Suppressor macrophage treated with lipopolysaccharide for 1 hour (primary cell): ENCODE results near the gene MYO1G.
"Not testable (repeated sequence)": the region's sequence is repeated elsewhere in the genome, so short reads cannot be mapped to it uniquely, and the experiment has no call there.

Experiments used
- DNase-seq, 3 donors: peaks; one replicate each; pipeline ENCODE4 v3.0.0-alpha.2; 2020 to 2022

Gene MYO1G

DNA sequence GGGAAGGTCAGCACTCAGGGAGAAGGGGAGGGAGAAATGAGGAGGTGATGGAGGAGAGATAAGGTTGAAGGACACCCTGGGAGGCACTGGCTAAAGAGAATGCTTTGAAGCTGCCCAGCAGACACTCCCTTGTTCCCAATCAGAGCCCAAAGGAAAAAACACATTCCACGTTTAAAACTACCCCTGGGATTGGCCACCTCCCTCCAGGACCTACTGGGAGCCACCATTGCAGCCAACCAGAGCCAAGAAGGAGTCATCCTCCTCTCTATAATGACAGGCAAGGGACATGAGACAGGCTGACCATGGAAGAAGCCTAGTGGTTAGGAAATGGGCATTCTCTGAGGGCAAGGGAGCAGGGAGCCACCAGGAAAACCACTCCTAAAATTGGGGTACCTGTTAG is 43.8 kb downstream of the MYO1G start:
- DNase-seq, result no peak

DNA sequence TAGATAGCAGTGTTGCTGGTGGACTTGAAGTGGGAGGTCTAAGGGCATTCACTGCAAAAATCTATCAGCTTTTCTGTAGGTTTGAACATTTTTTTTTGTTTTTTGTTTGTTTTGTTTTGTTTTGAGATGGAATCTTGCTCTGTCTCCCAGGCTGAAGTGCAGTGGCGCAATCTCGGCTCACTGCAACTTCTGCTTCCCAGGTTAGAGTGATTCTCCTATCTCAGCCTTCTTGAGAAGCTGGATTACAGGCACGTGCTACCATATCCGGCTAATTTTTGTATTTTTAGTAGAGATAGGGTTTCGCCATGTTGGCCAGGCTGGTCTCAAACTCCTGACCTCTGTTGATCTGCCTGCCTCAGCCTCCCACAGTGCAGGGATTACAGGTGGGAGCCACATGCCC is 44.3 kb downstream of the MYO1G start:
- DNase-seq, result not testable (repeated sequence)

DNA sequence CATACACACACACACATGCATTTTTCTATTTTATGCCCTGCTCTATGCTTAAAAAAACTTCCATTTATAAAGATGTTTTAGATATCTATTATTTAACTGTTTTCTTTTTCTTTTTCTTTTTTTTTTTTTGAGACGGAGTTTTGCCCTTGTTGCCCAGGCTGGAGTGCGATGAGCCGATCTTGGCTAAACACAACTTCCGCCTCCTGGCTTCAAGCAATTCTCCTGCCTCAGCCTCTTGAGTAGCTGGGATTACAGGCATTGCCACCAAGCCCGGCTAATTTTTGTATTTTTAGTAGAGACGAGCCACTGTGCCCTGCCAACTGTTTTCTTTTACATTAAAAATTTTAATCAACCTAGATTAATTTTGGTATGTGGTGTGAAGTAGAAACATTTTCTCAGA is 47.9 kb downstream of the MYO1G start:
- DNase-seq, result no peak

DNA sequence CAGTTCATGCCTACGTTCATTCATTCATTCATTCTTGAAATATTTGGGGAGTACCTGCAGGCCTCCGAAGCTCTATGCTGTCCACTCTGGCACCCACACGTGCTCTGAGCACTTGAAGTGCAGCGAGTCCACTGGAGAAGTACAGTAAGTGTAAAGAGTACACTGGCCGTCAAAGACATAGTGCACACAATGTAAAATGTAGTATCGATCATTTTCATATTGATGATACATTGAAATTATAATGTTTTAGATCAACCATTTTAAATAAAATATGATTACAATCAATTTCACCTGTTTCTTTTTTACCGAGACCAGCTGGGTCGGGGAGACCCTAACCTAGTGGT is 56.5 kb downstream of the MYO1G start:
- DNase-seq, result no peak

DNA sequence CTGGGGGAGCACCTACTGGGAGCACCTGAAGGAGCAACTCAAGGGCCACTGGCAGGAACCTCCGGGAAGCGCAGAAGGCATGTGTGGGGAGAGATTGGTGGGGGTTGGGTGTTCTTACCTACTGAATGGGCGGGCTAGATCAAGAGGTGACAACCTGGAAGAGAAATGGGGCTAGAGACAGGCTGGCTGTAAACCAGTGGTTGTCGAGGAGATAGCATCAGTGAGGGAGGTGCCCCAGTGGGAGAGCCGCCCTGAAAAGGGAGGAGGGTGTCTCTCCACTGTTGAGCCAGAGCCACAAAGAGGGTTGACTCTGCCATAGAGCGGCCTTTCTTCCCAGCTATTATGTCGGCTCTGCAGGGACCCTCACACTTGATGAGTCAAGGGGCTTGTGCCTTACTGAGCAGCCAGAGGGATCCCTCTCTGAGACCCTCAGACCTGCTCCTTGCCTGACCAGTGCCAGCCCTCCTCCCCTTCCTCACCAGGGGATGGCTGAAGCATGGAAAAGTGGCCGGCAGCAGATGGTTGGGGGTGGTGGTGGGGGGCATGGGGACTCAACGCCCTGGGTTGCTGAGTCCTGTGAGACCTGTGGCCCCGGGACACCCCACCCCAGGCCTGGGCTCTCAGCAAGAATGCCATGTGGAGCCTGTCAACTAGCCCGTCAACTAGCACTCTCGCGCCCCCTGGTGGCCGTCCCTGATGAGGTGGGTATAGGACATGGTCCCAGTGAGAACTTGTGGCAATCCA is 57.0 kb downstream of the MYO1G start:
- DNase-seq, result peak; percentile 86 to 96 (median 91)

DNA sequence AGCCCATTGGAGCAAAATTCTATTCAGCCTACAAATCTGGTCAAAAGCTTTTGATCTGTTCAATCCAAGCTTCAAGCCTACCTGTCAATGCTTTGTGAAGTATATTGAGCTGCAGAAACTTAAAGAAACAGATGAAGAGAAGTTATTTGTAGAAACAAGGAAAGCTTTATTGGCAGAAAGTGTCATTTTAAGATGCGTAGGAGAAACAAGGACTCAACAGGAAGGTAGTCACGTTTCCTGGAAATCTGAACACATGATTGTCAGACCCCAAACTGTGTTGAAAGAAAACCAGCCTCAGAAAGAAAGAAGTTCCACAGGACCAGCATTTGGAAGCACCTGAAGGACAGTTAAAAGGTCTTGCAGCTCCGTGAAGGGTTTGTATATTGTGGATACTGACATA is 58.7 kb downstream of the MYO1G start:
- no peak for DNase-seq

DNA sequence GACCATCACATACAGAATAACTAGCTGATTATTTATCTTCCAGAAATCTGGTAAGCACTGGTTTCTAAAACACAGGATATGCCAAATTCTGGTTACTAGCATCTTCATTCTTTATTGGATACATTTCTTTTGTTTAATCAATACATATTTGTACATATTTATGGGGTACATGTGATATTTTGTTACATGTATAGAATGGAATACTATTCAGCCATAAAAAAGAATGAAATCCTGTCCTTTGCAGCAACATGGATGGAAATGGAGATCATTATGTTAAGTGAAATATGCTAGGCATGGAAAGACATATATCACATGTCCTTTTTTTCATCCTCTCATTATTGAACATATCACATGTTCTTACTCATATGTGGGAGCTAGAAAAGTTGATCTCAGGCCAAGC is 60.8 kb downstream of the MYO1G start:
- DNase-seq, result no peak

DNA sequence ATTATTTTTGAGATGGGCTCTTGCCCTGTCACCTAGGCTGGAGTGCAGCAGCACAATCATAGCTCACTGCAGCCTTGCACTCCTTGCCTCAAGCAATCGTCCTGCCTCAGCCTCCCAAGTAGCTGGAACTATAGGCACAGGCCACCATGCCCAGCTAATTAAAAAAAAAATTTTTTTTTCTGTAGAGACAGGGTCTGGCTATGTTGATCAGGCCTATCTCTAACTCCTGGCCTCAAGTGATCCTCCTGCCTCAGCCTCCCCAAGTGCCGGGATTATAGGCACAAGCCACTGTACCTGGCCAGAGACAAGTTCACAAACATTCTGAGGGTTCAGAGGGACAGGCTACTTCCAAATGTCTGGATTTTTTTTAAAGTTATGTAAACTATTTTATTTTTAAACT is 61.4 kb downstream of the MYO1G start:
- DNase-seq, result no peak

DNA sequence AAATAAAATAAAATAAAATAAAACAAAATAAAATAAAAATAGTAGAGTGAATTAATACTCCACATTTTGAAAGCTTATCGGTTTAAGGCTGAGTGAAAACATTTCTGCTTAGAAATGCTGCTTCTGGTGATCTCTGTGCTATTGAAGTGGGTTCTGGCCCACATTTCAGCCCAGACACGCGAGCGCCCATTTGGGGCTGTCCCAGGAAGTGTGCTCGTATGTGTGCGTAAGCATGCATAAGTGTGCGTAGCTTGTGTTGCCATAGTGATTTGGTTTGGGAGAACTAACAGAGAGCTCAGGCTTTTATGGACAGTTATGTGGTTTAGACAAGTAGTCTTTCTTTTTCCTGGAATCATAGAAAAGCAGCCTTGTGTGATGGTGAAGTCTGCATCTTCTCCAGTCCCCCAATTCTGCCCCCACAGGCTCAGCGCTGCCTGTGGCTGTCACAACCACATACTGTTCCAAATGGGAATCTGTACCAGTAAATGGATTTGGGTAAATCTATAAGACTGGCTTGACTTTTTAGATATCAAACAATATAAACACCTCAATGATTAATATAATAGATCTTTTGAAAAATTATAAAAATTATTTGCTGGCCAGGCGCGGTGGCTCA is 63.7 kb downstream of the MYO1G start:
- peak in 2 of 3 donors; percentile 69 to 82 for DNase-seq

DNA sequence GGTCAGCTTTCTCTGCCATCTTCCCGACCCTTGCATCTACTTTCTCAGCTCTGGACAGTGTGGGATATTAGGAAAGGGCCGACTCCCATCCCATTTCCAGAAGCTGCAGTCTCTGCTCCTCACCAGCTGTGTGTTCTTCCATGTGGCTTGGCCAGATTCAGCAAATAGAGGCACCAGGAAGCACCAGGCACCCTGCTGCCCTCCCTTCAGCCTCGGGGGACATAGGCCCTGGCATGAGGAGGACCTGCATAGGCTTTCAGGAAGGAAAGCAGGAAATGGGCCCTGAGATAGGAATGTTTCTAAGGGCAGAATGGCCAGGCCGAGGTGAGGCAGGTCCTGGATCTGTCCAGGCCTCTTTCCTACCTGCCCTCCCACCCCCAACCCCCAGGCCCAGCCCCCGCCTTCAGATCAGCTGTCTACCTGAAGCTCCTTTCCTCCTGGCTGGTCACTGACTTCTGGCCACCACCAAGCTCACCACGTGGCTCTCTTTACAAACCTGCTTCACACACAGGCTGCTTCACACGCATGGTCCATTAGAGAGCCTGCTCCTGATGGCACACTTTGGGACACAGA is 66.0 kb downstream of the MYO1G start:
- DNase-seq, result no peak
